Hepatocyte (in vitro differentiated cells): ENCODE data around the gene ZNF664. TPM values are rescaled to one million over a fixed set of nuclear protein-coding genes. Genes with fewer than 3 reads are reported as not detected.

Source experiments
- DNase-seq: peaks from one replicate; pipeline ENCODE4 v3.0.0-alpha.2; 2016; ENCODE audit warnings: low spot score
- H2AFZ ChIP-seq: fragments of 200-600 bp; sonication (generic); 2 replicates; pipeline ENCODE4 v1.6.0; 2016; ENCODE audit warnings: antibody characterized with exemption, mild to moderate bottlenecking
- H3K27ac ChIP-seq: fragments of 200-600 bp; sonication (generic); 2 replicates; pipeline ENCODE4 v1.5.1; 2016; ENCODE audit warnings: mild to moderate bottlenecking
- H3K27me3 ChIP-seq: fragments of 200-600 bp; sonication (generic); 2 replicates; pipeline ENCODE4 v1.6.1; 2016
- H3K36me3 ChIP-seq: fragments of 200-600 bp; sonication (generic); replicated peaks from 2 replicates; pipeline ENCODE4 v1.5.1; 2016; ENCODE audit warnings: low read depth; ENCODE audit not compliant: insufficient read depth
- H3K4me1 ChIP-seq: fragments of 200-600 bp; sonication (generic); 2 replicates; pipeline ENCODE4 v1.5.1; 2016; ENCODE audit warnings: mild to moderate bottlenecking, moderate library complexity; ENCODE audit not compliant: insufficient read depth
- H3K4me2 ChIP-seq: fragments of 200-600 bp; sonication (generic); 2 replicates; pipeline ENCODE4 v1.6.0; 2016
- H3K4me3 ChIP-seq: fragments of 200-600 bp; sonication (generic); 2 replicates; pipeline ENCODE4 v1.5.1; 2016; ENCODE audit warnings: mild to moderate bottlenecking
- H3K79me2 ChIP-seq: fragments of 200-600 bp; sonication (generic); 2 replicates; pipeline ENCODE4 v1.6.0; 2017; ENCODE audit warnings: mild to moderate bottlenecking
- H3K9me2 ChIP-seq: fragments of 200-600 bp; sonication (generic); replicated peaks from 2 replicates; pipeline ENCODE4 v1.6.0; 2017; ENCODE audit warnings: mild to moderate bottlenecking; ENCODE audit not compliant: insufficient read depth
- H3K9me3 ChIP-seq: fragments of 200-600 bp; sonication (generic); 2 replicates; pipeline ENCODE4 v1.5.1; 2016; ENCODE audit warnings: low read depth, mild to moderate bottlenecking
- H4K20me1 ChIP-seq: fragments of 200-600 bp; sonication (generic); 2 replicates; pipeline ENCODE4 v1.6.0; 2016; ENCODE audit warnings: mild to moderate bottlenecking; ENCODE audit not compliant: insufficient read depth, poor library complexity, severe bottlenecking
- CTCF ChIP-seq: fragments of 200-600 bp; sonication (generic); IDR thresholded peaks from 2 replicates; pipeline ENCODE4 v1.5.1; 2016; ENCODE audit warnings: antibody characterized with exemption, mild to moderate bottlenecking; ENCODE audit not compliant: poor library complexity
- EZH2 ChIP-seq: fragments of 200-600 bp; sonication (generic); IDR thresholded peaks from 2 replicates; pipeline ENCODE4 v1.6.1; 2016; ENCODE audit warnings: antibody characterized with exemption, mild to moderate bottlenecking, borderline replicate concordance
- EZH2phosphoT487 ChIP-seq: fragments of 200-600 bp; sonication (generic); IDR thresholded peaks from one replicate; pipeline ENCODE4 v1.6.1; 2018; ENCODE audit warnings: antibody characterized with exemption, mild to moderate bottlenecking, low read depth, moderate library complexity; ENCODE audit not compliant: unreplicated experiment, severe bottlenecking
- WGBS: methylation state at CpG from one replicate; pipeline ENCODE4 v1.1.6; 2016; ENCODE audit warnings: low lambda C conversion rate; ENCODE audit errors: missing lambda C conversion rate; 5-methylcytosine and 5-hydroxymethylcytosine counted together
- polyA plus RNA-seq: library from polyadenylated mRNA; unstranded; fragments of >200 nt; fragmentation: Nextera tagmentation; extraction: Ambion mirVana; gene quantifications from 2 replicates; pipeline ENCODE4 v1.2.1, GENCODE V29; 2016
- total RNA-seq: library from RNA; depleted of rRNA; stranded (reverse); fragments of >200 nt; gene quantifications from 2 replicates; pipeline ENCODE4 v1.2.3, GENCODE V29; 2014

Gene ZNF664
- total and polyA plus RNA-seq, 2 experiments from 2014 or later = 17.6 to 80.4 TPM

GRCh38 chr12:123971449-123971769 is 1.6 kb upstream of the ZNF664 start:
- Histone ChIP-seq H3K9me3 (no peaks in the 10 kb centered on the region), H3K4me2 (peak overlapping the region; percentile 82), H3K4me1 (peaks cover 13% of the 10 kb centered on the region), H3K27me3 (no peaks in the 10 kb centered on the region), H3K4me3 (peak overlapping the region; percentile 98), H4K20me1 (peaks cover 26% of the 10 kb centered on the region), H2AFZ (peak overlapping the region; percentile 58), H3K27ac (peak overlapping the region; percentile 99), H3K9me2 (no peaks in the 10 kb centered on the region), H3K36me3 (no peaks in the 10 kb centered on the region), H3K79me2 (peaks cover 77% of the 10 kb centered on the region)
- WGBS = 12% methylated on average over 10 of the region's 10 CpGs
- TF ChIP-seq EZH2 (no peak), EZH2phosphoT487 (no peak)
- DNase-seq = no peak

DNA sequence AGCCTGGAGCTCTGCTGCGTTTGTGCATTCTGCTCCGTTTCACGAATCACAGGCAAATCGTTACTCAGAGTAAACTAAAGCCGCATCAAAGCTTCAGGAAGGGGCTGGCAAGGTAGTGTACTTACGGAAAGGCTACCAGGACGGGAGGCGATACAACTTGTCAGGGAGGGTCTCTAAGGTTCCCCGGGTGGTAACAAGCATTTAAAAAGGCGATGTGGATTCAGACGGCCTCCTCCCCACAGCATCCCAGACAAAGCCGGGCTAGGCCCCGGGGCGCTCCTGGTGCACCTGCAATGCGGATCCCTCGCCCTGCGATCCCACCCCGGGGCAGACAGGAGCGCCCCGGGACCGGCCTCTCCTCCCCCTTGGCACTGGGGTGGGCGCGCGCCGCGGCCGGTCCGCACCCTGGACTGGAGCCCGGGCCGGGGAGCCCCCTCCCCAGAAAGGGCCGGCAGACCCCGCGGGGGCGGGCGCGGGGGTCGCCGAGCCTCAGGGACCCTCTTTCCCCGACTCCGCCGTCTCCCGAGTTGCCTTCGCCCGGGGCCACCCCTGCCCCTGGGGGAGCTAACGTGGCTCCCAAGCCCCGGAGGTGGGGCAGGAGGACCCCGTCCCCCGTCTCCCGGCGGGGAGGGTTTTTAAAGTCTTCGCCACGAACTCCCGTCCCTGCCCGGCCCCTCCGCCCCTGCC is 1.1 kb upstream of the ZNF664 start:
- H3K4me2 ChIP-seq = peak overlapping the region; percentile 82
- TF ChIP-seq CTCF = no peak
- no peak for TF ChIP-seq EZH2
- TF ChIP-seq EZH2phosphoT487 = no peak
- peaks cover 80% of the 10 kb centered on the region for H3K79me2 ChIP-seq
- peak overlapping the region; percentile 58 for H2AFZ ChIP-seq
- no peaks in the 10 kb centered on the region for H3K36me3 ChIP-seq
- no peaks in the 10 kb centered on the region for H3K9me3 ChIP-seq
- no peaks in the 10 kb centered on the region for H3K27me3 ChIP-seq
- H3K9me2 ChIP-seq = no peaks in the 10 kb centered on the region
- peak overlapping the region; percentile 98 for H3K4me3 ChIP-seq
- WGBS = 2% methylated on average over 13 of the region's 55 CpGs
- H3K27ac ChIP-seq = peak overlapping the region; percentile 99
- peak; percentile 64 for DNase-seq
- H4K20me1 ChIP-seq = peaks cover 26% of the 10 kb centered on the region
- peaks cover 13% of the 10 kb centered on the region for H3K4me1 ChIP-seq

DNA sequence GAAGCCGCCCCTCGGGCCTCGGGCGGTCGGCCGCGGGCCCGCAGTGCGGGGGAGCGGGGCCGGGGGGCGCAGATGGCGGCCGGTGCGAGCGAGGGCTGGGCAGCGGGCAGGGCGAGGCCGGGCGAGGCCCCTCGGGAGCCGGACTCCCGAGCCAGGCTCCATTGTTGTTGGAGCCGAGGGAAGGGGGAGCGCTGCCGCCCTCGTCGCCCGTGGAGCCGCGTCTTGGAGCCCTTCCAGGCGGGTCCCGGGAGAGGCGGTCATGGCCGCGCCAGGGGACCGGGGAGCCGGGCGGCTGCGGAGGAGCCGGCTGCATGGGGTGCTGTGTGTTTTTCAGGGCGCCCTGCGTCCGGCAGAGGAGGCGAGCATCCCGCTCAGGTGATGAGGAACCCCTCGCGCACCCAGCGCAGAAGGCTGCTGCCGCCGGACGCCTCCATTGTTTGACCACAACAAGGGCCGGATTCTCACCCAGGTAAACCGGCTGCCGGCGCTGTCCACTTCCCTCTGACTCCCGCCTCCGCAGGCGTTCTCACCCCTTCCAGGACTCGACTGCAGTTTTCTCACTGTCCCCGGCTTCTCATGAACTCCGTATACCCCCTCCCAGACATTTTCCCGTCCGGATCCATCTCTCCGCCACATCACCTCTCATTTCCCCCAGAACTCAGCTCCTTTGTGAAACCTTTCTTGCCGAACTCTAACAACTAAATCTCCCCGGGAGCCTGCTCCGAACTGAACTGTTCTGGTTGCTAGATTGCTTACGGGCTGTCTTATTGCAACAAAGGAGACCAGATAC is 732 bp downstream of the ZNF664 start:
- H3K4me2 ChIP-seq = peak overlapping the region; percentile 86
- peaks cover 13% of the 10 kb centered on the region for H3K4me1 ChIP-seq
- H3K27ac ChIP-seq = peak overlapping the region; percentile 87
- 1% methylated on average over 28 of the region's 69 CpGs for WGBS
- TF ChIP-seq CTCF (no peak), EZH2phosphoT487 (no peak), EZH2 (no peak)
- no peaks in the 10 kb centered on the region for H3K9me3 ChIP-seq
- DNase-seq = peak; percentile 67
- H3K27me3 ChIP-seq = no peaks in the 10 kb centered on the region
- peaks cover 26% of the 10 kb centered on the region for H4K20me1 ChIP-seq
- H3K4me3 ChIP-seq = peak overlapping the region; percentile 89
- peak overlapping the region; percentile 95 for H2AFZ ChIP-seq
- H3K9me2 ChIP-seq = no peaks in the 10 kb centered on the region
- peaks cover 82% of the 10 kb centered on the region for H3K79me2 ChIP-seq
- no peaks in the 10 kb centered on the region for H3K36me3 ChIP-seq

DNA sequence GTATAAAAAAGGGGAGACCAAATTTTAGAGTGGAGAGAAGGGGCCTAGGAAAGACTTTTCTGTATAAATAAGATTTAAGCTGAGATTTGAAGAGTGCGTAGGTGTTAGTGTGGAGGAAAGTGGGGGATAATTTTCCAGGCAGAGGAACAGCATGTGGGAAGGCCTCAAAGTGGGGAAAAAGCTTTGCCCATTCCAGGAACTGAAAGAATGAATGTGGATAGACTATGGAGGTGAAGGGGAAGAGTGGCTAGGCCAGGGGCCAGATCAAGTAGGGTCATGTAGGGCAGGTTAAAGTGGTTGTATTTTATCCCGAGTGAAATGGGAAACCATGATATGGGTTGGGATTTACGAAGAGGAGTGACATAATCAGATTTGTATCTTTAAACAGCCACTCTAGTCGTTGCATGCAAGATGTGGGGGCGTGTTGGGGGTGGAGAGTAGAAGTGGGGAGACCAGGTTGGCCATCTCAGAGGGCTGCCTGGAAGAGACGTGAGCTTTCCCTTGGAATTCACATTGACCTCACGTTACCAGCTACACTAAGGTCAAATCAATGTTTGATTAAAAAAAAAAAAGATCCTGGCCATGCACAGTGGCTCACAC is 3.3 kb downstream of the ZNF664 start:
- H3K4me1 ChIP-seq = peaks cover 13% of the 10 kb centered on the region
- H3K79me2 ChIP-seq = peaks cover 82% of the 10 kb centered on the region
- H3K4me2 ChIP-seq = no peak overlapping the region
- H3K9me2 ChIP-seq = no peaks in the 10 kb centered on the region
- H2AFZ ChIP-seq = no peak overlapping the region
- no peaks in the 10 kb centered on the region for H3K27me3 ChIP-seq
- H3K27ac ChIP-seq = no peak overlapping the region
- no peak overlapping the region for H3K4me3 ChIP-seq
- H3K9me3 ChIP-seq = no peaks in the 10 kb centered on the region
- no peak for TF ChIP-seq EZH2phosphoT487
- TF ChIP-seq EZH2 = no peak
- no peak for TF ChIP-seq CTCF
- WGBS = 88% methylated on average over 7 of the region's 7 CpGs
- DNase-seq = no peak
- H3K36me3 ChIP-seq = no peaks in the 10 kb centered on the region
- peaks cover 18% of the 10 kb centered on the region for H4K20me1 ChIP-seq
